Activated CD4-positive, alpha-beta T cell treated with anti-CD3 and anti-CD28 coated beads, Interleukin-2, amount 10 ng/mL, durations not matched to agents 7 days and 5 days (primary cell): ENCODE results near the gene ATXN1. TPM values are rescaled to one million over a fixed set of nuclear protein-coding genes. Genes with fewer than 3 reads are reported as not detected.

Source experiments
- CTCF ChIA-PET: fragments of 350-600 bp; sonication (Branson Sonifier 250); formaldehyde crosslinking; loops from one replicate; lab custom pipeline; 2021; ENCODE audit warnings: antibody characterized with exemption; lab: Charles Lee
- POLR2A ChIA-PET: fragments of 350-600 bp; sonication (Branson Sonifier 250); formaldehyde crosslinking; loops from one replicate; lab custom pipeline; 2021; ENCODE audit warnings: antibody characterized with exemption; lab: Charles Lee
- DNase-seq: peaks from one replicate; pipeline ENCODE4 v3.0.0-alpha.2; 2020
- H3K27ac Mint-ChIP-seq: one replicate; pipeline ENCODE4 v1.8.0; 2021; ENCODE audit warnings: mild to moderate bottlenecking, moderate library complexity, mixed read lengths
- H3K27me3 Mint-ChIP-seq: one replicate; pipeline ENCODE4 v1.8.0; 2021; ENCODE audit warnings: mixed read lengths
- H3K36me3 Mint-ChIP-seq: one replicate; pipeline ENCODE4 v1.8.0; 2021; ENCODE audit warnings: low read depth, mixed read lengths
- H3K4me1 Mint-ChIP-seq: one replicate; pipeline ENCODE4 v1.8.0; 2021; ENCODE audit warnings: mixed read lengths
- H3K4me3 Mint-ChIP-seq: one replicate; pipeline ENCODE4 v1.8.0; 2021; ENCODE audit warnings: mild to moderate bottlenecking, moderate library complexity, mixed read lengths
- H3K9me3 Mint-ChIP-seq: one replicate; pipeline ENCODE4 v1.8.0; 2021; ENCODE audit warnings: mixed read lengths
- total RNA-seq, 2 experiments: library from RNA; stranded (reverse); gene quantifications; one replicate each; pipeline ENCODE4 v1.2.3, GENCODE V29; 2021

Gene ATXN1
- total RNA-seq, 2 experiments from 2014 or later, result 36.0 to 40.4 TPM

GRCh38 chr6:16743664-16744210, 17.5 kb downstream of the ATXN1 start:
- ChIA-PET CTCF (interaction anchor here (1.1 kb wide), 1 partner anchor 24 kb away, joined by 3 read pairs; no protein-coding TSS in a partner anchor), POLR2A (no interaction called here)
- Mint-ChIP-seq H3K27ac (no peak overlapping the region), H3K27me3 (no peaks in the 10 kb centered on the region), H3K4me3 (no peak overlapping the region), H3K9me3 (no peaks in the 10 kb centered on the region), H3K36me3 (peaks cover 45% of the 10 kb centered on the region), H3K4me1 (peaks cover 35% of the 10 kb centered on the region)
- DNase-seq, result no peak

- Mint-ChIP-seq H3K4me1 (peaks cover 36% of the 10 kb centered on the region), H3K27ac (no peak overlapping the region), H3K9me3 (no peaks in the 10 kb centered on the region), H3K4me3 (no peak overlapping the region), H3K36me3 (peaks cover 42% of the 10 kb centered on the region), H3K27me3 (no peaks in the 10 kb centered on the region)
- CTCF ChIA-PET, result no interaction called here
- POLR2A ChIA-PET, result no interaction called here
- no peak for DNase-seq
Measured at GRCh38 chr6:16742116-16742515, 19.1 kb downstream of the ATXN1 start.

- CTCF ChIA-PET, result interaction anchor here (0.8 to 1.8 kb wide), 3 partner anchors 14 to 24 kb away, joined by 3 to 6 read pairs (median 4); partner anchors contain the start of gene ATXN1
- H3K4me1 Mint-ChIP-seq, result peaks cover 41% of the 10 kb centered on the region
- peaks cover 43% of the 10 kb centered on the region for H3K36me3 Mint-ChIP-seq
- H3K27me3 Mint-ChIP-seq, result no peaks in the 10 kb centered on the region
- H3K9me3 Mint-ChIP-seq, result no peaks in the 10 kb centered on the region
- no peak for DNase-seq
- no peak overlapping the region for H3K4me3 Mint-ChIP-seq
- POLR2A ChIA-PET, result no interaction called here
- no peak overlapping the region for H3K27ac Mint-ChIP-seq
Measured at GRCh38 chr6:16741112-16742016, 19.9 kb downstream of the ATXN1 start.

GRCh38 chr6:16740097-16740496, 21.2 kb downstream of the ATXN1 start:
- Mint-ChIP-seq H3K9me3 (no peaks in the 10 kb centered on the region), H3K27ac (no peak overlapping the region), H3K4me1 (peaks cover 41% of the 10 kb centered on the region), H3K27me3 (no peaks in the 10 kb centered on the region), H3K4me3 (no peak overlapping the region), H3K36me3 (peaks cover 47% of the 10 kb centered on the region)
- ChIA-PET CTCF (interaction anchor here (1.0 to 1.8 kb wide), 3 partner anchors 13 to 24 kb away, joined by 3 to 6 read pairs (median 4); no protein-coding TSS in a partner anchor), POLR2A (interaction anchor here (0.5 kb wide), 1 partner anchor 9 kb away, joined by 10 read pairs; no protein-coding TSS in a partner anchor)
- DNase-seq, result no peak

- no peak overlapping the region for H3K4me3 Mint-ChIP-seq
- ChIA-PET POLR2A (no interaction called here), CTCF (interaction anchor here (1.0 to 1.1 kb wide), 3 partner anchors 15 to 77 kb away, joined by 3 to 4 read pairs (median 3); no protein-coding TSS in a partner anchor)
- H3K36me3 Mint-ChIP-seq, result peaks cover 49% of the 10 kb centered on the region
- H3K27ac Mint-ChIP-seq, result no peak overlapping the region
- H3K27me3 Mint-ChIP-seq, result no peaks in the 10 kb centered on the region
- H3K9me3 Mint-ChIP-seq, result no peaks in the 10 kb centered on the region
- DNase-seq, result no peak
- peaks cover 41% of the 10 kb centered on the region for H3K4me1 Mint-ChIP-seq
Measured at GRCh38 chr6:16739329-16739801, 21.9 kb downstream of the ATXN1 start.

GRCh38 chr6:16737925-16738324, 23.3 kb downstream of the ATXN1 start:
- Mint-ChIP-seq H3K4me1 (peaks cover 54% of the 10 kb centered on the region), H3K36me3 (peaks cover 54% of the 10 kb centered on the region), H3K4me3 (no peak overlapping the region), H3K27me3 (no peaks in the 10 kb centered on the region), H3K27ac (no peak overlapping the region), H3K9me3 (no peaks in the 10 kb centered on the region)
- no peak for DNase-seq
- ChIA-PET POLR2A (no interaction called here), CTCF (interaction anchor here (0.6 to 1.2 kb wide), 4 partner anchors 76 to 505 kb away, joined by 3 to 4 read pairs (median 4); no protein-coding TSS in a partner anchor)

- no peak overlapping the region for H3K4me3 Mint-ChIP-seq
- DNase-seq, result no peak
- H3K36me3 Mint-ChIP-seq, result peaks cover 54% of the 10 kb centered on the region
- H3K27ac Mint-ChIP-seq, result peak overlapping the region; percentile 0
- no peaks in the 10 kb centered on the region for H3K9me3 Mint-ChIP-seq
- H3K27me3 Mint-ChIP-seq, result no peaks in the 10 kb centered on the region
- H3K4me1 Mint-ChIP-seq, result peaks cover 54% of the 10 kb centered on the region
- ChIA-PET POLR2A (no interaction called here), CTCF (interaction anchor here (0.6 to 1.4 kb wide), 7 partner anchors 9 to 504 kb away, joined by 3 to 4 read pairs (median 3); no protein-coding TSS in a partner anchor)
Measured at GRCh38 chr6:16736856-16737775, 24.1 kb downstream of the ATXN1 start.

GRCh38 chr6:16735014-16735413, 26.2 kb downstream of the ATXN1 start:
- H3K4me1 Mint-ChIP-seq, result peaks cover 52% of the 10 kb centered on the region

GRCh38 chr6:16733085-16733484, 28.2 kb downstream of the ATXN1 start:
- POLR2A ChIA-PET, result no interaction called here
- Mint-ChIP-seq H3K4me1 (peaks cover 69% of the 10 kb centered on the region), H3K27ac (peak overlapping the region; percentile 89)

More at GRCh38 chr6:16735014-16735413, 26.2 kb downstream of the ATXN1 start:
- Mint-ChIP-seq H3K36me3 (peaks cover 54% of the 10 kb centered on the region), H3K4me3 (no peak overlapping the region), H3K9me3 (no peaks in the 10 kb centered on the region), H3K27me3 (no peaks in the 10 kb centered on the region), H3K27ac (no peak overlapping the region)
- CTCF ChIA-PET, result no interaction called here
- POLR2A ChIA-PET, result no interaction called here
- no peak for DNase-seq

GRCh38 chr6:16731478-16732051, 29.7 kb downstream of the ATXN1 start:
- no peaks in the 10 kb centered on the region for H3K27me3 Mint-ChIP-seq
- H3K9me3 Mint-ChIP-seq, result no peaks in the 10 kb centered on the region
- POLR2A ChIA-PET, result interaction anchor here (0.6 to 0.8 kb wide), 2 partner anchors 8 to 40 kb away, joined by 4 to 10 read pairs; no protein-coding TSS in a partner anchor

More at GRCh38 chr6:16733085-16733484, 28.2 kb downstream of the ATXN1 start:
- no peak for DNase-seq
- no peaks in the 10 kb centered on the region for H3K27me3 Mint-ChIP-seq
- no peaks in the 10 kb centered on the region for H3K9me3 Mint-ChIP-seq
- CTCF ChIA-PET, result interaction anchor here (1.5 to 2.5 kb wide), 3 partner anchors 18 to 30 kb away, joined by 3 to 7 read pairs (median 5); partner anchors contain the start of gene ATXN1
- peaks cover 49% of the 10 kb centered on the region for H3K36me3 Mint-ChIP-seq
- no peak overlapping the region for H3K4me3 Mint-ChIP-seq

GRCh38 chr6:16730738-16731477, 30.4 kb downstream of the ATXN1 start:
- H3K4me3 Mint-ChIP-seq, result peak overlapping the region; percentile 55
- no peak for DNase-seq
- no peaks in the 10 kb centered on the region for H3K27me3 Mint-ChIP-seq
- no peaks in the 10 kb centered on the region for H3K9me3 Mint-ChIP-seq
- CTCF ChIA-PET, result interaction anchor here (0.6 to 2.5 kb wide), 7 partner anchors 10 to 433 kb away, joined by 3 to 7 read pairs (median 6); no protein-coding TSS in a partner anchor
- POLR2A ChIA-PET, result interaction anchor here (0.6 to 0.8 kb wide), 3 partner anchors 9 to 186 kb away, joined by 3 to 10 read pairs (median 4); no protein-coding TSS in a partner anchor
- H3K4me1 Mint-ChIP-seq, result peaks cover 60% of the 10 kb centered on the region
- peak overlapping the region; percentile 81 for H3K27ac Mint-ChIP-seq
- H3K36me3 Mint-ChIP-seq, result peaks cover 43% of the 10 kb centered on the region

More at GRCh38 chr6:16731478-16732051, 29.7 kb downstream of the ATXN1 start:
- DNase-seq, result peak; percentile 54
- peaks cover 41% of the 10 kb centered on the region for H3K36me3 Mint-ChIP-seq
- H3K4me3 Mint-ChIP-seq, result peak overlapping the region; percentile 59
- H3K27ac Mint-ChIP-seq, result peak overlapping the region; percentile 89
- CTCF ChIA-PET, result interaction anchor here (0.6 to 2.5 kb wide), 8 partner anchors 10 to 434 kb away, joined by 3 to 7 read pairs (median 5); no protein-coding TSS in a partner anchor
- peaks cover 61% of the 10 kb centered on the region for H3K4me1 Mint-ChIP-seq
